OCI-LY1 (cell line): ENCODE results near the gene DIAPH2.

ENCODE experiments used
- H2AFZ ChIP-seq: fragments of 200-600 bp; sonication (generic), shearing (Covaris generic); 2 replicates; pipeline ENCODE4 v1.6.0; 2014; ENCODE audit warnings: antibody characterized with exemption, mild to moderate bottlenecking, low read length
- H3F3A ChIP-seq: fragments of 200-600 bp; sonication (generic), shearing (Covaris generic); 2 replicates; pipeline ENCODE4 v1.6.0; 2014; ENCODE audit warnings: mild to moderate bottlenecking, antibody characterized with exemption, low read length, moderate library complexity; ENCODE audit not compliant: insufficient read depth
- H3K27ac ChIP-seq: fragments of 200-600 bp; sonication (generic); 2 replicates; pipeline ENCODE4 v1.5.1; 2014; ENCODE audit warnings: low read length, mixed run types, mild to moderate bottlenecking, low read depth; ENCODE audit not compliant: poor library complexity, severe bottlenecking
- H3K27me3 ChIP-seq: fragments of 200-600 bp; sonication (generic); 2 replicates; pipeline ENCODE4 v1.6.0; 2014; ENCODE audit warnings: antibody characterized with exemption, mild to moderate bottlenecking, low read length, moderate library complexity; ENCODE audit not compliant: insufficient read depth
- H3K36me3 ChIP-seq: fragments of 200-600 bp; sonication (generic); 2 replicates; pipeline ENCODE4 v1.6.1; 2014; ENCODE audit warnings: mild to moderate bottlenecking, antibody characterized with exemption, low read length, moderate library complexity, mixed read lengths; ENCODE audit not compliant: insufficient read depth
- H3K4me1 ChIP-seq: fragments of 200-600 bp; sonication (generic); 2 replicates; pipeline ENCODE4 v1.5.1; 2014; ENCODE audit warnings: mild to moderate bottlenecking, low read length, moderate library complexity; ENCODE audit not compliant: insufficient read depth, severe bottlenecking
- H3K4me2 ChIP-seq: fragments of 200-600 bp; sonication (generic), shearing (Covaris generic); 2 replicates; pipeline ENCODE4 v1.6.1; 2014; ENCODE audit warnings: low read length
- H3K4me3 ChIP-seq: fragments of 200-600 bp; sonication (generic); 2 replicates; pipeline ENCODE4 v1.5.1; 2014; ENCODE audit warnings: low read length, low read depth, mild to moderate bottlenecking, mixed read lengths; ENCODE audit not compliant: poor library complexity, severe bottlenecking
- H3K79me2 ChIP-seq: fragments of 200-600 bp; shearing (Covaris generic); 2 replicates; pipeline ENCODE4 v1.6.1; 2016; ENCODE audit warnings: mixed run types, low read length, mixed read lengths; ENCODE audit not compliant: insufficient read depth
- H3K9ac ChIP-seq: fragments of 200-600 bp; sonication (generic), shearing (Covaris generic); 2 replicates; pipeline ENCODE4 v1.6.1; 2014; ENCODE audit warnings: mild to moderate bottlenecking, low read length, mixed read lengths
- H3K9me2 ChIP-seq: fragments of 200-600 bp; sonication (generic), shearing (Covaris generic); 2 replicates; pipeline ENCODE4 v1.6.1; 2014; ENCODE audit warnings: low read depth, mild to moderate bottlenecking, low read length, mixed read lengths
- H3K9me3 ChIP-seq: fragments of 200-600 bp; shearing (Covaris generic); 2 replicates; pipeline ENCODE4 v1.6.1; 2014; ENCODE audit warnings: low read length, mixed read lengths
- H4K20me1 ChIP-seq: fragments of 200-600 bp; sonication (generic), shearing (Covaris generic); 2 replicates; pipeline ENCODE4 v1.6.0; 2016; ENCODE audit warnings: mild to moderate bottlenecking, low read length; ENCODE audit not compliant: insufficient read depth
- EZH2 ChIP-seq: fragments of 200-600 bp; sonication (generic), shearing (Covaris generic); IDR thresholded peaks from 2 replicates; pipeline ENCODE4 v1.8.0; 2017; ENCODE audit warnings: borderline replicate concordance, mixed run types, mild to moderate bottlenecking, antibody characterized with exemption, low read length, moderate library complexity, mixed read lengths
- TF ChIP-seq, protein P1 (sequence below): fragments of 200-600 bp; sonication (generic), shearing (Covaris generic); IDR thresholded peaks from 2 replicates; pipeline ENCODE4 v1.5.1; 2017; ENCODE audit warnings: mild to moderate bottlenecking, antibody characterized with exemption, low read length, moderate library complexity, mixed read lengths

Gene DIAPH2

DNA sequence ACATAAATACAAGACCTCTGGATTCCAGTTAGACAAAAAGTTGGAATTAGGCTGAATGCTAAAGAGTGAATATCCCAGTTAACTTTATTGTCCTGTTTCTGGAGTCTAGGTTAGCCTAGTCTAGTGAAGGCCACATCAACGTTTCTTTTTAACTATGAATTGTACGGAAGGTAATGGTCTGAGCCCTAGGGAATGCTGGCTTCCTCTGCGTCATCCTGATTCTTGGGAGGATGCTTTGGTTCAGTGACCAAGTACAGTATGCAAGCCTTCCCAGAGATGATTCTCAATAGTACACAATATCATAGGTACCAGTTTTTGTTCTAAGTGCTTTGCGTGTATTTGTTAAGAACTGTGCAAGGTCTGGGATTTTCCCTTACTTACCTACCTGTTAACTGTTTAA is 11.8 kb downstream of the DIAPH2 start:
- no peaks in the 10 kb centered on the region for H4K20me1 ChIP-seq
- no peaks in the 10 kb centered on the region for H3K4me1 ChIP-seq
- no peak overlapping the region for H3K4me2 ChIP-seq
- H3K36me3 ChIP-seq: no peaks in the 10 kb centered on the region
- H3K9ac ChIP-seq: no peak overlapping the region
- no peaks in the 10 kb centered on the region for H3K27me3 ChIP-seq
- H3K9me3 ChIP-seq: no peaks in the 10 kb centered on the region
- H3K4me3 ChIP-seq: no peak overlapping the region
- no peaks in the 10 kb centered on the region for H3K9me2 ChIP-seq
- no peaks in the 10 kb centered on the region for H3K79me2 ChIP-seq
- no peak for TF ChIP-seq EZH2
- no peak overlapping the region for H2AFZ ChIP-seq
- H3F3A ChIP-seq: no peaks in the 10 kb centered on the region
- no peak overlapping the region for H3K27ac ChIP-seq

DNA sequence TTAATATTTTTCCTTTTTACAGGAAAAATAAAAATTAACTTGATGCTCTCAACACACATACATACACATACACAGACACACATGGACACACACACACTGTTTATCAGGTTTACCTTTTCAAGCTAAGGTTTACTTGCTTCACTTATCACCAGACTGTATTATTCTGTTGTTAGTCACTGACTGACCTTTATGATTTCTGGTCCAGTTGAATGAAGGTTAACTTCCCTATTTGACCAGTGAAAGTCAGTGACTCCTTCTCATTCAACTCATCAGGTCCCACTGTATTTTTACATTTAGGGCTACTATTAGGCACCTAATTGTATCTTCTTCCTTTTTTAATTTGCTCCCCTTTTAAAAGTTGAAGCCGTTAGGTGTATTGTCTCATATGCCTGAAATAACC is 16.0 kb downstream of the DIAPH2 start:
- Histone ChIP-seq H3K9me2 (no peaks in the 10 kb centered on the region), H3K4me2 (no peak overlapping the region), H3K79me2 (no peaks in the 10 kb centered on the region), H3K36me3 (no peaks in the 10 kb centered on the region), H3K27me3 (no peaks in the 10 kb centered on the region), H3K9ac (no peak overlapping the region), H3K27ac (no peak overlapping the region), H4K20me1 (no peaks in the 10 kb centered on the region), H3K4me3 (no peak overlapping the region), H3F3A (no peaks in the 10 kb centered on the region), H3K4me1 (no peaks in the 10 kb centered on the region), H3K9me3 (no peaks in the 10 kb centered on the region), H2AFZ (no peak overlapping the region)
- TF ChIP-seq, protein P1, sequence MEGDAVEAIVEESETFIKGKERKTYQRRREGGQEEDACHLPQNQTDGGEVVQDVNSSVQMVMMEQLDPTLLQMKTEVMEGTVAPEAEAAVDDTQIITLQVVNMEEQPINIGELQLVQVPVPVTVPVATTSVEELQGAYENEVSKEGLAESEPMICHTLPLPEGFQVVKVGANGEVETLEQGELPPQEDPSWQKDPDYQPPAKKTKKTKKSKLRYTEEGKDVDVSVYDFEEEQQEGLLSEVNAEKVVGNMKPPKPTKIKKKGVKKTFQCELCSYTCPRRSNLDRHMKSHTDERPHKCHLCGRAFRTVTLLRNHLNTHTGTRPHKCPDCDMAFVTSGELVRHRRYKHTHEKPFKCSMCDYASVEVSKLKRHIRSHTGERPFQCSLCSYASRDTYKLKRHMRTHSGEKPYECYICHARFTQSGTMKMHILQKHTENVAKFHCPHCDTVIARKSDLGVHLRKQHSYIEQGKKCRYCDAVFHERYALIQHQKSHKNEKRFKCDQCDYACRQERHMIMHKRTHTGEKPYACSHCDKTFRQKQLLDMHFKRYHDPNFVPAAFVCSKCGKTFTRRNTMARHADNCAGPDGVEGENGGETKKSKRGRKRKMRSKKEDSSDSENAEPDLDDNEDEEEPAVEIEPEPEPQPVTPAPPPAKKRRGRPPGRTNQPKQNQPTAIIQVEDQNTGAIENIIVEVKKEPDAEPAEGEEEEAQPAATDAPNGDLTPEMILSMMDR: no peak
- TF ChIP-seq EZH2: no peak

DNA sequence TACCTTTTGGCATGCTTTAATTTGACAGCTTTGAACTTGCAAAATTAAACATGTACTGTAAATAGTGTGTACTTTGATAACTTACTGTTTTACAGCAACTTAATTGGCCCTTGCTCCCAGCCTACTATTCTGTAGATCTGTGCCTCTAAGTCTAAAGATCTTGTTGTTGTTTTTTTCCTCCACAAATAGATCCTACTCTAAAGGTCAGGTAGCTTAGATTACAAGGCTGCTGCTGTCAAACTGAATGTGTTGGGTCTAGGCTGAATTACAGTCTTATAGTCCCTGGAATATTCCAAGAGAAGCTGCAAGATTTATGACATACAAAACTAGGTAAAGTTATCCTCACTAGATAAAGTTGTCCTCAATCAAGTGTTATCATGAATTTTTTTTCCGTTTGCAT is 18.7 kb downstream of the DIAPH2 start:
- Histone ChIP-seq H3K36me3 (no peaks in the 10 kb centered on the region), H2AFZ (no peak overlapping the region), H3K9me3 (no peaks in the 10 kb centered on the region), H3K27me3 (no peaks in the 10 kb centered on the region), H3F3A (no peaks in the 10 kb centered on the region), H3K9ac (no peak overlapping the region), H3K4me1 (peaks cover 8% of the 10 kb centered on the region), H3K27ac (no peak overlapping the region), H3K79me2 (no peaks in the 10 kb centered on the region), H4K20me1 (no peaks in the 10 kb centered on the region), H3K4me2 (no peak overlapping the region), H3K4me3 (no peak overlapping the region), H3K9me2 (no peaks in the 10 kb centered on the region)
- TF ChIP-seq EZH2: no peak
- TF ChIP-seq, protein P1: no peak

DNA sequence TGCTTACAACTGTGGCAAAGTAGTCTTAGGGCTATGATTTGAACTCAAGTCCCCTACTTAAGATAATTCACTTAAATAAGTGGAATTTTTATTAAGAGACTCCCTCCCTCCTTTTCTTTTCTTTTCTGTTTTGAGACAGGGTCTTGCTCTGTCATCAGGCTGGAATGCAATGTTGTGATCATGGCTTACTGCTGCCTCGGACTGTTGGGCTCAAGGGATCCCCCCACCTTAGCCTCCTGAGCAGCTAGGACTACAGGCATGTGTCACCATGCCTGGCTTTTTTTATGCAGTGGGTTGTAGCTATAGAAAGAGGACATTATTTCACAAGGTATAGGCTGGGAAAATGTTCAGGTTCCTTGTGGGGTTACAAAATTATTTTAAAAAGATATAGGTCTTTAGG is 19.2 kb downstream of the DIAPH2 start:
- H3K4me1 ChIP-seq: peaks cover 8% of the 10 kb centered on the region
- no peak for TF ChIP-seq EZH2
- TF ChIP-seq, protein P1: no peak
- no peaks in the 10 kb centered on the region for H3K27me3 ChIP-seq
- H3K4me3 ChIP-seq: no peak overlapping the region
- H4K20me1 ChIP-seq: no peaks in the 10 kb centered on the region
- H3K27ac ChIP-seq: no peak overlapping the region
- H3K9me2 ChIP-seq: no peaks in the 10 kb centered on the region
- H3K9ac ChIP-seq: no peak overlapping the region
- no peaks in the 10 kb centered on the region for H3F3A ChIP-seq
- H3K9me3 ChIP-seq: no peaks in the 10 kb centered on the region
- no peaks in the 10 kb centered on the region for H3K36me3 ChIP-seq
- H3K79me2 ChIP-seq: no peaks in the 10 kb centered on the region
- H2AFZ ChIP-seq: no peak overlapping the region
- H3K4me2 ChIP-seq: no peak overlapping the region
